ENCODE results near the gene CYB561A3. TPM values are rescaled to one million over a fixed set of nuclear protein-coding genes. Genes with fewer than 3 reads are reported as not detected.

Gene CYB561A3
- total and polyA plus RNA-seq, 2 of the 13 experiments (the other 11 are each of a cell fraction or from before 2014, with no cell fraction given): 11.4 to 14.9 TPM

DNA sequence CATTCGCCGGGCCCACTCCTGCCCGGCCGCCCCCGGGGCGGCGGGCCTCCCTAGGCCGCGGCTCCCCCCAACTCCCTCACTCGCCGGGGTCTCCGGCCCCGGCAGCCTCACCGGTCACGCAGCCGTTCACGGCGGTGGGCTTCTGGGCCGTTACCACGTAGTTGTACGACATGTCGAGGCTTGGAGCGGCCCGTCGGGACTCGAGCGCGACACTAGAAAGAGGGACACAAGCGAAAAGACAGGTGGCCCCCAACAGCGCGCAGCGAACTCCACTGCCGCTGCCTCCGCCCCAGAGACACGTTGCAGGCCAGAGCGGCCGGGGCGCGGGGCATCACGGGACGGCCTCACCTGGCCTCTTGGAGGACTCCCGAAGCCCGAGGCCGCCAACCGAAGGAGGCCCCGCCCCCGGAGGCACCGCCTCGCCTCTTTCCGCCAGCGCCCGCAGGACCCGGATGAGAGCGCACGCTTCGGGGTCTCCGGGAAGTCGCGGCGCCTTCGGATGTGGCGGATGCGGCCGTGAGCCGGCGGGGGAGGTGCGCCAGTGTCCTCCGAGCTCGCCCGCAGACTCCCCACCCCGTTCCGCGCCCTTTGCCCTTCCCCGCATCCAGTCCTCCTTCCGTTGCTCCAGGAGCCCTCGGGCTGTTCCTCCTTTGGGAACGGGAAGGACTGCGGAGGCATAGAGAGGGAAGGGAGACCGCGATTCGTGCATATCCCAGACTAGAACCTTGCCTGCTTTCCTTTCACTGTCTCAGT, 28.7 kb downstream of the CYB561A3 start, which contains the start of the genes DDB1 and TKFC (continued):
- TF ChIP-seq HNRNPLL (IDR thresholded peaks at IDR 0.05; ENCODE audit: low read depth, low read length, poor library complexity, severe bottlenecking) (peak; percentile 90), MAZ (IDR thresholded peaks at IDR 0.05; ENCODE audit: borderline replicate concordance, low read depth, low read length) (peak; percentile 27; the same call in 1 of the 2 replicates), MAZ (CRISPR knock-in tag; IDR thresholded peaks at IDR 0.05; ENCODE audit: low read depth) (peak; percentile 29; the same call in 1 of the 2 replicates), TBX3 (IDR thresholded peaks at IDR 0.05; ENCODE audit: borderline replicate concordance) (peak; percentile 32; the same call in 1 of the 2 replicates), ZNF510 (CRISPR knock-in tag; IDR thresholded peaks at IDR 0.05; ENCODE audit: low read depth) (no peak), ZNF446 (CRISPR knock-in tag; IDR thresholded peaks at IDR 0.05) (no peak; the same call in 1 of the 2 replicates), HMGA1 (CRISPR knock-in tag; conservative IDR thresholded peaks at IDR 0.05) (no peak), POGZ (CRISPR knock-in tag; IDR thresholded peaks at IDR 0.05) (no peak), ZFP36L1 (CRISPR knock-in tag; IDR thresholded peaks at IDR 0.05) (no peak; the same call in 1 of the 2 replicates), PAX8 (CRISPR knock-in tag; IDR thresholded peaks at IDR 0.05; ENCODE audit: borderline replicate concordance) (peak; percentile 89; the same call in 1 of the 2 replicates), SMAD3 (CRISPR knock-in tag; IDR thresholded peaks at IDR 0.05) (no peak; the same call in 1 of the 2 replicates), RFXAP (CRISPR knock-in tag; IDR thresholded peaks at IDR 0.05; ENCODE audit: borderline replicate concordance) (peak; percentile 67; the same call in 1 of the 2 replicates), SRSF1 (optimal IDR thresholded peaks at IDR 0.05; ENCODE audit: low read depth, low read length) (peak; percentile 60), ZNF670 (CRISPR knock-in tag; IDR thresholded peaks at IDR 0.05; ENCODE audit: borderline replicate concordance) (no peak), HDAC2 (CRISPR knock-in tag; IDR thresholded peaks at IDR 0.05) (peak; percentile 55; the same call in 1 of the 2 replicates), ZNF816 (CRISPR knock-in tag; IDR thresholded peaks at IDR 0.05; ENCODE audit: borderline replicate concordance) (0 out of 2 replicates have a peak, but pooled peaks have one; percentile 68), MZF1 (CRISPR knock-in tag; IDR thresholded peaks at IDR 0.05; ENCODE audit: borderline replicate concordance) (no peak)
- TF ChIP-seq, protein P1, sequence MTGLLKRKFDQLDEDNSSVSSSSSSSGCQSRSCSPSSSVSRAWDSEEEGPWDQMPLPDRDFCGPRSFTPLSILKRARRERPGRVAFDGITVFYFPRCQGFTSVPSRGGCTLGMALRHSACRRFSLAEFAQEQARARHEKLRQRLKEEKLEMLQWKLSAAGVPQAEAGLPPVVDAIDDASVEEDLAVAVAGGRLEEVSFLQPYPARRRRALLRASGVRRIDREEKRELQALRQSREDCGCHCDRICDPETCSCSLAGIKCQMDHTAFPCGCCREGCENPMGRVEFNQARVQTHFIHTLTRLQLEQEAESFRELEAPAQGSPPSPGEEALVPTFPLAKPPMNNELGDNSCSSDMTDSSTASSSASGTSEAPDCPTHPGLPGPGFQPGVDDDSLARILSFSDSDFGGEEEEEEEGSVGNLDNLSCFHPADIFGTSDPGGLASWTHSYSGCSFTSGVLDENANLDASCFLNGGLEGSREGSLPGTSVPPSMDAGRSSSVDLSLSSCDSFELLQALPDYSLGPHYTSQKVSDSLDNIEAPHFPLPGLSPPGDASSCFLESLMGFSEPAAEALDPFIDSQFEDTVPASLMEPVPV (CRISPR knock-in tag; IDR thresholded peaks at IDR 0.05): peak; percentile 72
- TF ChIP-seq, protein P2, sequence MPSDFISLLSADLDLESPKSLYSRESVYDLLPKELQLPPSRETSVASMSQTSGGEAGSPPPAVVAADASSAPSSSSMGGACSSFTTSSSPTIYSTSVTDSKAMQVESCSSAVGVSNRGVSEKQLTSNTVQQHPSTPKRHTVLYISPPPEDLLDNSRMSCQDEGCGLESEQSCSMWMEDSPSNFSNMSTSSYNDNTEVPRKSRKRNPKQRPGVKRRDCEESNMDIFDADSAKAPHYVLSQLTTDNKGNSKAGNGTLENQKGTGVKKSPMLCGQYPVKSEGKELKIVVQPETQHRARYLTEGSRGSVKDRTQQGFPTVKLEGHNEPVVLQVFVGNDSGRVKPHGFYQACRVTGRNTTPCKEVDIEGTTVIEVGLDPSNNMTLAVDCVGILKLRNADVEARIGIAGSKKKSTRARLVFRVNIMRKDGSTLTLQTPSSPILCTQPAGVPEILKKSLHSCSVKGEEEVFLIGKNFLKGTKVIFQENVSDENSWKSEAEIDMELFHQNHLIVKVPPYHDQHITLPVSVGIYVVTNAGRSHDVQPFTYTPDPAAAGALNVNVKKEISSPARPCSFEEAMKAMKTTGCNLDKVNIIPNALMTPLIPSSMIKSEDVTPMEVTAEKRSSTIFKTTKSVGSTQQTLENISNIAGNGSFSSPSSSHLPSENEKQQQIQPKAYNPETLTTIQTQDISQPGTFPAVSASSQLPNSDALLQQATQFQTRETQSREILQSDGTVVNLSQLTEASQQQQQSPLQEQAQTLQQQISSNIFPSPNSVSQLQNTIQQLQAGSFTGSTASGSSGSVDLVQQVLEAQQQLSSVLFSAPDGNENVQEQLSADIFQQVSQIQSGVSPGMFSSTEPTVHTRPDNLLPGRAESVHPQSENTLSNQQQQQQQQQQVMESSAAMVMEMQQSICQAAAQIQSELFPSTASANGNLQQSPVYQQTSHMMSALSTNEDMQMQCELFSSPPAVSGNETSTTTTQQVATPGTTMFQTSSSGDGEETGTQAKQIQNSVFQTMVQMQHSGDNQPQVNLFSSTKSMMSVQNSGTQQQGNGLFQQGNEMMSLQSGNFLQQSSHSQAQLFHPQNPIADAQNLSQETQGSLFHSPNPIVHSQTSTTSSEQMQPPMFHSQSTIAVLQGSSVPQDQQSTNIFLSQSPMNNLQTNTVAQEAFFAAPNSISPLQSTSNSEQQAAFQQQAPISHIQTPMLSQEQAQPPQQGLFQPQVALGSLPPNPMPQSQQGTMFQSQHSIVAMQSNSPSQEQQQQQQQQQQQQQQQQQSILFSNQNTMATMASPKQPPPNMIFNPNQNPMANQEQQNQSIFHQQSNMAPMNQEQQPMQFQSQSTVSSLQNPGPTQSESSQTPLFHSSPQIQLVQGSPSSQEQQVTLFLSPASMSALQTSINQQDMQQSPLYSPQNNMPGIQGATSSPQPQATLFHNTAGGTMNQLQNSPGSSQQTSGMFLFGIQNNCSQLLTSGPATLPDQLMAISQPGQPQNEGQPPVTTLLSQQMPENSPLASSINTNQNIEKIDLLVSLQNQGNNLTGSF (CRISPR knock-in tag; IDR thresholded peaks at IDR 0.05): no peak
- TF ChIP-seq, protein P3, sequence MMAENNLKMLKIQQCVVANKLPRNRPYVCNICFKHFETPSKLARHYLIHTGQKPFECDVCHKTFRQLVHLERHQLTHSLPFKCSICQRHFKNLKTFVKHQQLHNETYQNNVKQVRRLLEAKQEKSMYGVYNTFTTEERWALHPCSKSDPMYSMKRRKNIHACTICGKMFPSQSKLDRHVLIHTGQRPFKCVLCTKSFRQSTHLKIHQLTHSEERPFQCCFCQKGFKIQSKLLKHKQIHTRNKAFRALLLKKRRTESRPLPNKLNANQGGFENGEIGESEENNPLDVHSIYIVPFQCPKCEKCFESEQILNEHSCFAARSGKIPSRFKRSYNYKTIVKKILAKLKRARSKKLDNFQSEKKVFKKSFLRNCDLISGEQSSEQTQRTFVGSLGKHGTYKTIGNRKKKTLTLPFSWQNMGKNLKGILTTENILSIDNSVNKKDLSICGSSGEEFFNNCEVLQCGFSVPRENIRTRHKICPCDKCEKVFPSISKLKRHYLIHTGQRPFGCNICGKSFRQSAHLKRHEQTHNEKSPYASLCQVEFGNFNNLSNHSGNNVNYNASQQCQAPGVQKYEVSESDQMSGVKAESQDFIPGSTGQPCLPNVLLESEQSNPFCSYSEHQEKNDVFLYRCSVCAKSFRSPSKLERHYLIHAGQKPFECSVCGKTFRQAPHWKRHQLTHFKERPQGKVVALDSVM (CRISPR knock-in tag; IDR thresholded peaks at IDR 0.05): peak; percentile 94

Measured in HepG2 (cell line).